ENCODE results near the gene PAQR5. TPM values are rescaled to one million over a fixed set of nuclear protein-coding genes. Genes with fewer than 3 reads are reported as not detected.
"Not testable (repeated sequence)": the region's sequence is repeated elsewhere in the genome, so short reads cannot be mapped to it uniquely, and the experiment has no call there.

The PAQR5 gene
- total RNA-seq, 1 donor from 2014 or later: 0.53 TPM

- peaks cover 10% of the 10 kb centered on the region for H3K27me3 ChIP-seq (ENCODE audit: control insufficient read depth, insufficient read depth, low read length)
- FAIRE-seq (no peak), DNase-seq (ENCODE audit: low read depth) (no peak)
- TF ChIP-seq CTCF (IDR thresholded peaks at IDR 0.05; ENCODE audit: insufficient read depth, low read length, severe bottlenecking): no peak
- H3K4me3 ChIP-seq (ENCODE audit: low read depth, low read length): no peak overlapping the region
- no peaks in the 10 kb centered on the region for H3K36me3 ChIP-seq (ENCODE audit: control insufficient read depth, insufficient read depth, low read length)
Measured at GRCh38 chr15:69297642-69298353, 914 bp upstream of the PAQR5 start.

- Histone ChIP-seq H3K36me3 (ENCODE audit: control insufficient read depth, insufficient read depth, low read length) (no peaks in the 10 kb centered on the region), H3K4me3 (ENCODE audit: low read depth, low read length) (peak overlapping the region; percentile 43), H3K27me3 (ENCODE audit: control insufficient read depth, insufficient read depth, low read length) (peaks cover 10% of the 10 kb centered on the region)
- TF ChIP-seq CTCF (IDR thresholded peaks at IDR 0.05; ENCODE audit: insufficient read depth, low read length, severe bottlenecking): no peak
- no peak for DNase-seq (ENCODE audit: low read depth)
- no peak for FAIRE-seq
Measured at GRCh38 chr15:69298354-69298696, 387 bp upstream of the PAQR5 start.

- FAIRE-seq: no peak
- Histone ChIP-seq H3K4me3 (ENCODE audit: low read depth, low read length) (peak overlapping the region; percentile 43), H3K36me3 (ENCODE audit: control insufficient read depth, insufficient read depth, low read length) (no peaks in the 10 kb centered on the region), H3K27me3 (ENCODE audit: control insufficient read depth, insufficient read depth, low read length) (peaks cover 10% of the 10 kb centered on the region)
- no peak for TF ChIP-seq CTCF (IDR thresholded peaks at IDR 0.05; ENCODE audit: insufficient read depth, low read length, severe bottlenecking)
- no peak for DNase-seq (ENCODE audit: low read depth)
Measured at GRCh38 chr15:69299451-69299886, 757 bp downstream of the PAQR5 start.

GRCh38 chr15:69299943-69300588, 1.4 kb downstream of the PAQR5 start:
- DNase-seq (ENCODE audit: low read depth) (no peak), FAIRE-seq (no peak)
- Histone ChIP-seq H3K36me3 (ENCODE audit: control insufficient read depth, insufficient read depth, low read length) (no peaks in the 10 kb centered on the region), H3K27me3 (ENCODE audit: control insufficient read depth, insufficient read depth, low read length) (peaks cover 10% of the 10 kb centered on the region), H3K4me3 (ENCODE audit: low read depth, low read length) (no peak overlapping the region)
- TF ChIP-seq CTCF (IDR thresholded peaks at IDR 0.05; ENCODE audit: insufficient read depth, low read length, severe bottlenecking): no peak

- DNase-seq (ENCODE audit: low read depth); H3K36me3 ChIP-seq (ENCODE audit: control insufficient read depth, insufficient read depth, low read length); FAIRE-seq; H3K4me3 ChIP-seq (ENCODE audit: low read depth, low read length); H3K27me3 ChIP-seq (ENCODE audit: control insufficient read depth, insufficient read depth, low read length): not testable (repeated sequence)
Measured at GRCh38 chr15:69301101-69301500, 2.4 kb downstream of the PAQR5 start.

- not testable (repeated sequence) for H3K36me3 ChIP-seq (ENCODE audit: control insufficient read depth, insufficient read depth, low read length); DNase-seq (ENCODE audit: low read depth); H3K4me3 ChIP-seq (ENCODE audit: low read depth, low read length); H3K27me3 ChIP-seq (ENCODE audit: control insufficient read depth, insufficient read depth, low read length); FAIRE-seq
Measured at GRCh38 chr15:69302087-69302486, 3.4 kb downstream of the PAQR5 start.

Data from bronchial epithelial cell (primary cell).